GM19328 (cell line): ENCODE data around the gene PLXDC2.

ENCODE experiments used
- ATAC-seq: cut with Tn5 transposase; IDR thresholded peaks from one replicate; pipeline ENCODE4 v1.9.1; 2021; ENCODE audit warnings: mild to moderate bottlenecking, moderate library complexity; ENCODE audit not compliant: unreplicated experiment

The PLXDC2 gene

DNA sequence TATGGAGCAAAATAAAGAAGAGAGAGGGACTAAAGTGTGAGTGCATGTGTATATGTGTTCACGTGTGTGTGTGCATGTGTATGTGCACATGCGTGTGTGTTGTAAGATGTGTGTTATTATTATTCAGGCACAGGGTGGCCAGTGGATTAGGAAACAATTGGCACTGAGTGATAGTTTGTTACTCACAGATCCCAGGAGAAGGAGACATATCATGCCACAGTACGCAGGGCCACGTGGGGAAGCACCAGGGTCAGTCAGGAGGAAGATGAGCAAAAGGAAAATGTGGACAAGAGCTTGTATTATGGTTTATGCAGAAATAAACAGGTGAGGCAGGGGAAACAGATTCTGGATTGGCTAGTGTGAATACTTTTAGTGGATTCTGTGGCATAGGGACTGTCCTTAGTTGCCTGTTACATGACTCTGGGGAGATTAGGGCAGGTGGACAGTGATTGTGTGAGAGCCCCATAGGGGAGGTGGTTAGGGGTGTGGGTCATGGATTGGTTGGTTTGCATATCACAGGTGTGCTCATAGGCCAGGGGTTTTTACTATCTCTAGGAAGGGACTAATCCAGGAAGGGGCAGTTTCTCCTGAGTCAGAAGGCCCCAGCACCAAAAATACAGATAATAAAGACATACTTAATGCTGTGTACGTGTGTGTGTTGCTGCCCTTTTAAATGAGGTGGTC lies 90.0 kb downstream of the PLXDC2 start:
- no peak for ATAC-seq

DNA sequence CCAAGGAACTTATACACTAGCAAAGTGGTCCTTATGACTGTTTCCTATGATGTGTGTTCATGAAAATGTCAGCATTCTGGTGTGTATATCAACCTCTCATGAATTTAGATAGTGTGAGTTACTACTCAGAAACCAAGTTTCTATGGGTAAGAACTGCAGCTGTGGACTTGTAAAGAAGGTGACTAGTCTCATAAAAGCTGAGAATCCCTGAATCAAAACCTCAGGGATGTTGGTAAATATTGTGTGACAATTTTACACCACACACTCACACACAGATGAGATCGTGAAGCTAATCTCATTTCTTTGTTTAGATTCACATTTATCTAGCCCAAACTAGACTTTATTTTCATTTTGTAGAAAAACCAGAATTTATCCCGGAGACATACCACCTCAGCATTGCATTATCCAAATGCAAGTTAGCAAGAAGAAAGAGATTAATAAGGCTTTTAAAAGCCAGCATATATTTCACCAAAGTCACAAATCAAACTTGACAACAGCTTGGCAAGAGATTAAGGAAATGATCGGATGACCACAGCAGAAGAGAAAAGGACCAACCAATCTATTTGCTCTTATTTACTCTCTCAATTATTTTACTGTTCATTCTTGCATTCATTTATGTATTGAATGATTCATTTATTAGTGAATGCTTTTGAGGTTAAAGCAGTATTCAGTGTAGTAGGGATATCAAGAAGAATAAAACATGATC lies 92.9 kb downstream of the PLXDC2 start:
- ATAC-seq: no peak

DNA sequence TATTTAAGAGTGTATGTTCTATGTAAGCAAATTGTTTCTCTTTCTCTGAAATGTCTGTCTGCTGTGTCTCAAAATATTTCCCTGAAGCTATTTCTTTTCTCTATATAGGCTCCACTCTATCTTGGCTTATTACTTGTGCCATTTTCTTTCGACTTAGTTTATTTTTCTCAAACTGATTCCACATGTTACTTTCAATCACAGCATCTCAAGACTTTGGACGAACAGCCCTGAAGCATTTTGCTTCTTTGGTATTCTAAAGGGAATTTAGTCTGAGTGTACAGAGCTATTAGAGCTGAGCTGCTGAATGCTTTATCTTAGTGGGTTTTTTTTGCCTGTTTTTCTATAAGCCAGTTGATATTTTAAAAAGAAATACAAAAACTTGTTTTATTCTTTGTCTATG lies 95.7 kb downstream of the PLXDC2 start:
- ATAC-seq: no peak

DNA sequence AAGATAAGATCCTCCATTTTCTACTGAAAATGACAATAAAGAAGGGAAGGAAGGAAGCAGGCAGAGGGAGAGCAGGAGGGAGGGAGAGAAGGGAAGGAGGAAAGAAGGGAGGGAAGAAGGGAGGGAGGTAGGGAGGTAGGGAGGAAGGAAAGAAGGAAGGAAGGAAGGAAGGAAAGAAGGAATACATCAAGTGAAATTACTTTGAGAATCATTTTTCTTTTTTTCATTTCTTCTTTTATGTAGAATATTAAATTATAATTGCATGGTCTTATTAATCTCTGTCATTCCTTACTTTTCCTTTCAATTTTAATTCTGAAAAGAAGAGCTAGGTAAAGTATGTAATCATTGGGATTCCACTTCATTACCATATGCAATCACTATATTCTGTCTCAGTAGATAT lies 97.8 kb downstream of the PLXDC2 start:
- no peak for ATAC-seq

DNA sequence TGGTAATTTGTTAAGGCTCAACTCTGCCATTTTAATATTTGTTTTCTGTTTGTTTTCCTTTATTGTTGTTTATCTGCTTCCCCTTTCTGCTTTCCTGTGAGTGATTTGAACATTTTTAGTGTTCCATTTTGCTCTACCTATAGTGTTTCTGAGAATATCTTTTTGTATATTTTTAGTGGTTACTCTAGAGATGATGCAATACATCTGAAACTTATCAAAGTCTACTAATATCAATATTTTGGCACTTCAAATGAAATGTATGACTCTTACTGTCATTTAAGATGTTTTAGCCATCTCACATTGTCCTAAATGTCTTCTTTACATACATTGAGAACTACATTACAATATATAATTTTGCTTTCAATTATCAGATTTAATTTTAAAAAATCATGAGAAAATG lies 98.9 kb downstream of the PLXDC2 start:
- no peak for ATAC-seq

DNA sequence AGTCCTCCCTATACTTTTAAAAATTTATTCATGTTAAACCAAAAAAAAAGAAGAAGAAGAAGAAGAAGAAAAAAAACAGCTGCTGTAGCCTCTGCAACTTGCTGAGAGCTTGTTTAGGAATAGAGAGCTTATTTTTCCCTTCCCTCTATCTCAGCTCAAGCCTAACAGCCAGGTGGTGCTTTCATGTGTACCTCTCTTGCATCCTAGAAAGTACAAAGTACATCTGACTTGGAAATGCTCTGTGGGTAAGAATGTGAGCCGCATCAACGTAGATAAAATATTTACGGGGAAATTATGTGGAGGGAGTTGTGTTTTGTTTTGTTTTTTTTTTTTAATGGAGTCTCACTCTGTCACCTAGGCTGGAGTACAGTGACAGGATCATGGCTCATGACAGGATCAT lies 99.6 kb downstream of the PLXDC2 start:
- ATAC-seq: no peak

DNA sequence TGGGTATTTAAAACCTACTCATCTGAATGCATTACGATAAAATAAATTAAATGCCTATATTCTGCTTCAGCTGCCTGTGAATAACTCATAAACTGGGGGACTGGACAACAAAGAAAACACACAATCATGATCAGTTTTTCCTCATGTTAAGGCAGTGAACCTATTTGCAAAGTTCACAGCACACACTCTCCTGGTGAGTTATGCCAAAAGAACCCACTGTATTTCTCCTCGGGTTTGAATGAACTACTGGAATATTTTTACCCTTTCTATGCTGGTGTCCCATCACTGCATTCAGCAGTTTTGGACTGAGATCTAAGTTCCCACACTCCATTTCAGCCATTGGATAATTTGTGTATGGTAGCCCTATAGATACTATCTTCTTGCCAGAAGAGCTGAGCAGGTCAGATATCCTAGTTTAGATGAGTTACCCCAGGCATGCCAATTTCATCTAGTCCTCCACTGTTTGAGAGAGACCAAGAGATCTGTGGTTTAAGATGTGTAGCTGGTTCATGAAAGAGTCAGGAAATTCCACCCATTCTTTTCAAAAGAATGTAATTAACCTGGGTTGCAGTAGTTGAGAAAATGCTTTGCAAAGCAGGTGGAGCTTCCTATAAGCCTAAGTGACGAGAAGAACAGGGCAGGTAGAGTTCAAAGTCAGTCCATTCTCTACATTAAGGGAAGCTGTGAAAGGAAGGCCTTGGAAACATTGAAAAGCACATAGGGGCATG lies 101.7 kb downstream of the PLXDC2 start:
- ATAC-seq: no peak

DNA sequence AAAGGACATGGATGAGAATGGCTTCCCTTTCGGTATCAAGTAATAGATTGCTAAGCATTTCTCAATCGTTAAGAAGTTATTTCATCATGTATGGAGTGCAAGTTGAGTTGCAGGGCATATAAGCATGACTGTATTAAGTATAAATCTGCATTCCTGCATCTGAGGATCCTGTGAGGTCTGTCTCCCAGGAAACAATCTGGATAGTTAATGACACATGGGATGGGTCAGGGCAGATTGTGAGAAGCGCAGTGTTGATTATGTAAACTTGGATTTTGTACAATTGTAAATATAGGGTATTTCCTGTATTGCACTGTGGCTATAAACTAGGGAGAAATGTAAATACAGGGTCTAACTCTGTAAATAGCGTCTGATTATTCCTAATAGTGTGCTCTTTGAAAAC lies 102.6 kb downstream of the PLXDC2 start:
- no peak for ATAC-seq

DNA sequence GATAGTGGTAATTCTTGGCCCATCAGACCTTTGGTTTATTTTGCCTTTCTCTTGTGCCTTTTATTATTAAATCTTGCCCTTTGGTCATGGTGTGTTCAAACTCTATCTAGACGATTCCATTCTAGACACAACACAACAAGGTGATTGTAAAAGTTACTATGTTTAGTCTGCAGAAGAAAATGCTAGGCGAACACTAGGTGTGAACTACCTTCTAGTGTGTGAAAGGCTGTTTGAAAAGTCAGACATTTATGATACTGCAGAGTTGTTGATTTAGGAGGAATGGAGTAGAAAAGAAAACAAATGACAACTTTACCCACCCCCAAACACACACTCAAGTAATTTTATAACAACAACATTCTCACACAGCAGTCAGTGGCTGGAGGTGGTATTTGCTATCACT lies 103.4 kb downstream of the PLXDC2 start:
- ATAC-seq: no peak

DNA sequence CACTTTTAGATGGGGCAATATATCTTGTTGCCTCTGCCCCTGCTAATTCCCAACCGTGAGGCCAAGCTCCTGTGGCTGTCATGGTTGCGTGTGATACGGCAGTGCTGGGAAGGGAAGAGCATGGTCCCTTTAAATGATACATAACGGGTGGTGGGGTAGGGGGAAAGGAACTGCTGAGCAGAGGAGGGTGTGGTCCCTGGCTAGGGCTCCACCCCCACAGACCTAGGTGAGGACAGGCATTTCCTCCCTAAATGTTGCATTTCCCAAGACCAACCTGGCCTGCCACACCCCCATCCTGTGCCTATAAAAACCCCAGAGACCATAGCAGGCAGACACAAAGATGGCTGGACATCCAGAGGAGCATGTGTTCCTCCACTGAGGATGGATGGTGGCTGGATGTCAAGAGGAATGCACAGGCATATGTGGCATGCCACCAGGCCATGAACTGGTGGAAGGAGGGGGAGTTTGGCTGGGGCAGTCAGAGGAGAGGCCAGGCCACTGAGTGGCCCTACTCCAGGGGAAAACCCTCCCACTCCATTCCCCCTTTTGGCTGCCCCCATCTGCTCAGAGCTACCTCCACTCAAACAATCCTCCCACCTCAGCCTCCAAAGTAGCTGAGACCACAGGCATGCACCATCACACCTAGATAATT lies 104.0 kb downstream of the PLXDC2 start:
- ATAC-seq: no peak

DNA sequence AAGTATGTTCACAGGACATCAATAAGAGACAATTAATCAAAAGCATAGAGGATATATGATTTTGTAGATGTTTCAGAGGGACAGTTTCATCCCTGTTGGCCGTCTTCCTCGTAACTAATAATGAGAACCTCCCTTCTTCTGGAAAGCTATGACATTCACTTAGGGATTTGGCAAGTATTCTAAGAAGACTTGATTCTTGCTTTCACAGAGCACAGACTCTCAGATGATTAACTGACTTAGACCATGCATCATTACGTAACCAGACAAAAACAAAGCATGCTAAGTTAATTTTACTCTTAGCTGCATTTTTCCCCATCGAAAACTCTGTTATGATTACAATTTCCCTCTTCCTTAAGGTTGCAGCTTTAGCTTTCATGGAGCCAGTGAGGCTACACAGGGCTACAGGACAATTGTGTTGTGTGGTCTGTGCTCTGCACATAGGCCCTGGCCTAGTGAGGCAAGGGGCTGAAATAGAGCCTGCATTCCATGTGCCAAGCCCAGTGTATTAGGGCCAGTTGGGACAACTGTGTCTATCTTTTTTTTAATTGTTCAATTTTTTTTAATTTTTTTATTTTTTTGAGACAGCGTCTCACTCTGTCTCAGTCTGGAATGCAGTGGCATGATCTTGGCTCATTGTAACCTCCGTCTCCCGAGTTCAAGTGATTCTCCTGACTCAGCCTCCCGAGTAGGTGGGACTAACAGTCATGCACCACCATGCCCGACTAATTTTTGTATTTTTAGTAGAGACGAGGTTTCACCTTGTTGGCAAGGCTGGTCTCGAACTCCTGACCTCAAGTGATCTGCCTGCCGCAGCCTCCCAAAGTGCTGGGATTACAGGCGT lies 105.3 kb downstream of the PLXDC2 start:
- ATAC-seq: no peak

DNA sequence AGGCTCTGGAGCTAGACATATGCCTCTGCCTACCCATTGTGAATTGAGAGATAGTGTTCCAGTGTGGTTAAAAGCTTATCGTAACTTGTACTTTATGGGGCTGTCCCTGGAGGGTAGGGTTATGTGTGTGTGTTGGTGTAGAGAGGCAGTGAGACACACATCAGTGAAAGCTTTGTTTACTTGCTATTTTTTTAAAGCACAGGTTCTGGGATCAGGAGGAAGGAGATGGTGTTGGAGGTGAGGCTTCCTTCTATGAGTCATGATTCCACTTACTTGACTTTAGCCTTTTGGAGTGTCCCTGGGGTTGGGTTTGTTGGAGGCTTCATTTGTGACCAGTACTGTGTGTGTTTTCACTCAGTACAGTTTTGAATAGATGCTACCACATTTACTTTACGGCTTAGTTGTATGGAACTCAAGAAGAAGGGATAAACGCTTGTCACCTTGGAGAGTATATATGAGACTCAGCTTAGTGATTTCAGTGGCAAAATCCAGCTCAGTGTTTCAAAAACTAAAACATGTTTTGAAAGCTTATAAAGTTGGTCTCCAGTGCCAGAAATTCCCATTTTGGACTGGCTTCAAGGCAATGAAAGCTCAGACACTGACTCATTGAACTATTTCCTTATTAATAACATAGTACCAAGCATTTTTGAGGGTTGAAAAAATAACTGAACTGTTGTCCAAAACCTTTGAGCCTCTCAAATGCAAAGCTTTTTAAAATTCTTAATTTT lies 106.2 kb downstream of the PLXDC2 start:
- no peak for ATAC-seq

DNA sequence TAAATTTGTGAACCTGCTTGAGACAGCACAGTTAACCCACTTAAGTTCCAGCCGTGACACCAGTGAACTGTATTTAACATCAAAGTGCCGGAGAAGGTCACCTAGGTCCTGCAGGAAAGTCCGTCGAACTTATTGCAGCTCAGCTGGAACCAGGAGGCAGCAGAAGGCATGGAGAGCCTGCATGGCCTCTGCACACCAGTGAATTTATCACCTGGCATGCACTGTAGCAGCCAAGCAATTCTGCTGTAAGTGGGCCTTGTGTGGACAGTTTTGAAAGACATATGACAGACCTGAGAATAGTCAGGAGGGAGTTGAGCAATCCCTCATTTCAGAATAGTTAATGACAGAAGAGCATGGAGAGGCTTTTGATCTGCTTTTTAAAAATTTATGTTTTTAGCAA lies 108.8 kb downstream of the PLXDC2 start:
- ATAC-seq: no peak

DNA sequence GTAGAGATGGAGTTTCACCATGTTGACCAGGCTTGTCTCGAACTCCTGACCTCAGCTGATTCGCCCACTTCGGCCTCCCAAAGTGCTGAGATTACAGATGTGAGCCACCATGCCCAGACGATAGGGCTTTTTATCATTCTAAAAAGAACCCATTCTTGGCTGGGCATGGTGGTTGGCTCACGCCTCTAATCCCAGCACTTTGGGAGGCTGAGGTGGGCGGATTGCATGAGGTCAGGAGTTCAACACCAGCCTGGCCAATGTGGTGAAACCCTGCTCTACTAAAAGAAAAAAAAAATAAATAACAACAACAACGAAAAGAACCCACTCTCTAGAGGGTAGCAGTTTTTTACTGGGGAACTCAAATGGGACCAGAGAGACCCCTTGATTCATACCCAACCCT lies 112.7 kb downstream of the PLXDC2 start:
- ATAC-seq: no peak

DNA sequence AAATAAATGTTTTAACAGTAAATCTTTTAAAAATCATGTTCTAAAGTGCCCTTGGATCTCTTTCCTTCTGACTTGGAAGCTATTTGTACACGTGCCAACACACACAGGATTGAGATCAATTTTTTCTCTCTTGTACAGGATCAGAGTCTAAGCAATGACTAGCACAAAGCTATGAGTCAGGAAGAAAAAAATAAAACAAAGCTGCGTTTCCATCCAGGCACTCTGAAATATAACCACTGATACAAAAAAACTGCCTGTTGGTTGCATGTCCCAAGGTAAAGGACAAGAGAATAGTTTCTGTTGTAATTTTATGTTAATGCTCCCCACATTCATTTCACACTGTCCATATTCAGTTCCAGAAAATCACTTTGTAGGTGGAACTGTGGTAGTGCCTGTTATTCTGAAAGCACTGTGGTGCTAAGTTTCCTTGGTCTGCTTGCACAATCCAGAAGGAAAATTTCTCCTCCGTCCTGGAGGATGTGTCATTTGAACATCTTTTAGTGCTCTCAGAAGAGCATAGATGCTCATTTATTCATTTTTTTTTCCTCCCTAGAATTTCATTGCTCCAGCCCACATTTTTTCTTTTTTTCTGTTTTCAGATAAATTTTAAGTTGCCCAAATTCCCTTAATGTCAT lies 113.4 kb downstream of the PLXDC2 start:
- ATAC-seq: no peak

DNA sequence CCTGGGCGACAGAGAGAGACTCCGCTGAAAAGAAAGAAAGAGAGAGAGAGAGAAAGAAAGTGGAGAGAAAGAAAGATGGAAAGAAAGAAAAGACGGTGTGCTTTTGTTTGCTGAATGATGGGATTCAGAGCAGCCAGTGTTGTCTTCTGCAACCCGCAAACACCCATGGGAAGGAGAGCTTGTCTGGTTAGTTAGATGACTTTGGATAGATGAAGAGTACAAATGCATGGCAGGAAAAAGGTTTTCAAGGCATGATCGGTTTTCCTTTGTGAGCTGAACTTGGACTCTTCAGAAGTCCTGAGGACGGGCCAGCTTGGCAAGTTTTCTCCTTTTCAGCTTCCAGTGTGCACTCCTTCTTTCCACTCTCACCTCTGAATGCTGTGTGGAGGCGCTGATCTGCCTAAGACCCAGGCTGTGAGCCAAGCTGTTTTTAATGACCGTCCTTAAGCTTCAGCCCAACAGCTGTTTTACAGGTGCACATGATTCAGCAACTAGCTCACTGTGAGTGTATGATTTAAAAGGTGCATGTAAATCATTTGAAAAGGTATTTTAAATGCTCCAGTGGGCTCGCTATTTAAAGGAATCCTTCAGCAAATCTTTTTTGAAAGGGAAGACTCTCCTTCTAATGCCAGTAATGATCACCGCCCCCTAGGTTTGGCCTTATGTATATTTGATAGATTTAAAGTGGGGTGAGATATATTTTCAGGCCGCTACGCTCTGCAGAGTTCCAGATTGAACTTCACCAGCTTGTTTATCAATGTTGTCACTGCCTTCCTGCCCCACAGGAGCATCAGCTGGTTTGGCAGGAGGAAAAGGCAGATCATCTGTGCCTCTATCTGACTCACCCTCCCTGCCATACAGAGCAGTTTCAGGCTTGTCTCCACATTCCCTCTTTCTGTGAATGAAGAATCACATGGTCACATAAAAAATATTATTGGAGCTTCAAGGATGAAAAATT lies 115.0 kb downstream of the PLXDC2 start:
- no peak for ATAC-seq

DNA sequence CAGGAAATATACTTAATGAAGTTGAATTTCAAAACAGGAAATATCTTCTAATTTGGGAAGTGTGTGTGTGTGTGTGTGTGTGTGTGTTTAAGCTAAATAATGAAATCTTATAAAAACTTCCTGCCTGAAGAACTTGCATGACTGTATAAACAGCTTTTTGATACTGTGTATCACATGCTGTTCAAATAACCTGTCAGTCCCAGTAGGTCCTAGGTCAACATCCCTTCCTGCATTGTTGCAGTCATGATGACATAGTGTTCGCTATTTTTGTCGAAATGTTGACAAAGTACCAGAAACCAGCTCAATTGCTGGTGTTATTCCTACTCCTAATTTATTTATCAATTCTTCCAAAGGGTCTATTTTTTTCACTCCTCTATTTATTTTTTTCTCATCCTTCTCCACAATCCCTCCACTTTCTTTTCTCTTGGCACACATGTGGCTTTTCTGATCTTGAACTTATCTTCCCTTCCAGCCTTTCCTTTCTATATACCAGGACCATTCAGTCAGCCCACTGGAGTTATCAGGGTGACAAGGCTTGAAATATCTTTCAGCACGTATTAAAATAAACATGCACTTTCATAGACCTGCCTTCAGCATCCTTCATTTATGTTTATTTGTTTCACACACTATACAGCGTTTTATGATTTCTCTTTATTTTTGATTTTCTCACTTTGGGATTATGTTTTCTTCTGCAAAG lies 115.8 kb downstream of the PLXDC2 start:
- no peak for ATAC-seq

DNA sequence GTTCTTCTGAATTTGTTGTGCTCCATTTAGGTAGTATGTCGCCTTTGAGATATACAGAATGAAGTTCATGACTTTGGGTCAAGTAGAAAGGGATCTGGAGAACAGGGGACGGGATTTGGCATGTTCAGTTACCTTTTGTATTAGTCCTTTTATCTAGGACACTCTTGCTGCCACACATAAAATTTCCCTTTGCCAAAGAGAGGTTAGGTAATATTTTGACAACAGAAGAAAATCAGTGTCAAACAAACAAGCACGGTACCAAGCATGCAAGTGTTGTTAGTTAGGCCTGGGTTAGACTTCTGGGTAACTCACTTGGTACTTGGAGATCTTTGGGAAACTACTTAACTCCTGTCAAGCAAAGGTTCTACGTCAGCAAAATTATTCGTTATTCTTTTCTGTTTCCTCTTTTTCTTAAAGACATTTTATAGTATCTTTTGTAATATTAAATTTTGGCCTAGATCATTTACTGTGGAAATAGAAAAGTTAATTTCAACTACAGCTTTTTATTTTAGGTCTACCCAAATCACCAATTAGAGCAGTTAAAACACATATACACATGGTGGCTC lies 116.7 kb downstream of the PLXDC2 start:
- no peak for ATAC-seq
